Measurements from ENCODE around the gene MAP3K15.
"Not testable (repeated sequence)": the region's sequence is repeated elsewhere in the genome, so short reads cannot be mapped to it uniquely, and the experiment has no call there.

MAP3K15 gene

DNA sequence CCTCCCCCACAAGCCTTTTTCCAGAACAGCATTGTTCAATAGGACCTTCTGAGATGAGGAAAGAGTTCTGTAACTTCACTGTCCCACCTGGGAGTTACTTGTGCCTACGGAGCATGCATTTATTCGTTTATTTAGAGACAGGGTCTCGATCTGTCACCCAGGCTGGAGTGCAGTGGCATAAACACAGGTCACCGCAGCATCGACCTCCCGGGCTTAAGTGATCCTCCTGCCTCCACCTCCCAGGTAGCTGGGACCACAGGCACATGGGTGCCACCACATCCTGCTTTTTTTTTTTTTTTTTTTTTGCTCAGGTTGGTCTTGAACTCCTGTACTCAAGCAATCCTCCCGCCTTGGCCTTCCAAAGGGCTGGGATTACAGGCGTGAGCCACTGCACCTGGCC is 2.9 kb downstream of the MAP3K15 start:
- Histone ChIP-seq H4K20me1 (ENCODE audit: insufficient read depth, low read length) (no peaks in the 10 kb centered on the region), H3K4me3 (ENCODE audit: low read depth, low read length, poor library complexity, severe bottlenecking) (no peak overlapping the region), H3K9ac (ENCODE audit: low read length) (no peak overlapping the region), H3K79me2 (ENCODE audit: insufficient read depth, low read length) (no peaks in the 10 kb centered on the region), H2AFZ (ENCODE audit: low read length) (no peak overlapping the region), H3K27me3 (ENCODE audit: insufficient read depth, low read length) (no peaks in the 10 kb centered on the region), H3K36me3 (ENCODE audit: insufficient read depth, low read length) (no peaks in the 10 kb centered on the region), H3F3A (ENCODE audit: insufficient read depth, low read length) (no peaks in the 10 kb centered on the region), H3K9me3 (ENCODE audit: low read length) (no peaks in the 10 kb centered on the region), H3K4me2 (ENCODE audit: low read length) (no peak overlapping the region), H3K27ac (ENCODE audit: low read depth, low read length, poor library complexity, severe bottlenecking) (no peak overlapping the region), H3K9me2 (ENCODE audit: low read depth, low read length) (no peaks in the 10 kb centered on the region), H3K4me1 (ENCODE audit: insufficient read depth, low read length, severe bottlenecking) (no peaks in the 10 kb centered on the region)
- TF ChIP-seq, protein P1, sequence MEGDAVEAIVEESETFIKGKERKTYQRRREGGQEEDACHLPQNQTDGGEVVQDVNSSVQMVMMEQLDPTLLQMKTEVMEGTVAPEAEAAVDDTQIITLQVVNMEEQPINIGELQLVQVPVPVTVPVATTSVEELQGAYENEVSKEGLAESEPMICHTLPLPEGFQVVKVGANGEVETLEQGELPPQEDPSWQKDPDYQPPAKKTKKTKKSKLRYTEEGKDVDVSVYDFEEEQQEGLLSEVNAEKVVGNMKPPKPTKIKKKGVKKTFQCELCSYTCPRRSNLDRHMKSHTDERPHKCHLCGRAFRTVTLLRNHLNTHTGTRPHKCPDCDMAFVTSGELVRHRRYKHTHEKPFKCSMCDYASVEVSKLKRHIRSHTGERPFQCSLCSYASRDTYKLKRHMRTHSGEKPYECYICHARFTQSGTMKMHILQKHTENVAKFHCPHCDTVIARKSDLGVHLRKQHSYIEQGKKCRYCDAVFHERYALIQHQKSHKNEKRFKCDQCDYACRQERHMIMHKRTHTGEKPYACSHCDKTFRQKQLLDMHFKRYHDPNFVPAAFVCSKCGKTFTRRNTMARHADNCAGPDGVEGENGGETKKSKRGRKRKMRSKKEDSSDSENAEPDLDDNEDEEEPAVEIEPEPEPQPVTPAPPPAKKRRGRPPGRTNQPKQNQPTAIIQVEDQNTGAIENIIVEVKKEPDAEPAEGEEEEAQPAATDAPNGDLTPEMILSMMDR (IDR thresholded peaks at IDR 0.05; ENCODE audit: low read length) = no peak

- H3K9ac ChIP-seq (ENCODE audit: low read length) = not testable (repeated sequence)
These were observed 3.5 kb downstream of the MAP3K15 start for GRCh38 chrX:19511796-19512195.

GRCh38 chrX:19496711-19497110 is 18.6 kb downstream of the MAP3K15 start:
- Histone ChIP-seq H3K36me3 (ENCODE audit: insufficient read depth, low read length) (no peaks in the 10 kb centered on the region), H3K27me3 (ENCODE audit: insufficient read depth, low read length) (no peaks in the 10 kb centered on the region), H2AFZ (ENCODE audit: low read length) (no peak overlapping the region), H4K20me1 (ENCODE audit: insufficient read depth, low read length) (no peaks in the 10 kb centered on the region), H3K9ac (ENCODE audit: low read length) (no peak overlapping the region), H3F3A (ENCODE audit: insufficient read depth, low read length) (no peaks in the 10 kb centered on the region), H3K4me1 (ENCODE audit: insufficient read depth, low read length, severe bottlenecking) (no peaks in the 10 kb centered on the region), H3K27ac (ENCODE audit: low read depth, low read length, poor library complexity, severe bottlenecking) (no peak overlapping the region), H3K4me2 (ENCODE audit: low read length) (no peak overlapping the region), H3K9me2 (ENCODE audit: low read depth, low read length) (no peaks in the 10 kb centered on the region), H3K4me3 (ENCODE audit: low read depth, low read length, poor library complexity, severe bottlenecking) (no peak overlapping the region), H3K9me3 (ENCODE audit: low read length) (no peaks in the 10 kb centered on the region), H3K79me2 (ENCODE audit: insufficient read depth, low read length) (no peaks in the 10 kb centered on the region)
- TF ChIP-seq, protein P1 (IDR thresholded peaks at IDR 0.05; ENCODE audit: low read length) = no peak
- no peak for TF ChIP-seq EZH2 (IDR thresholded peaks at IDR 0.05; ENCODE audit: borderline replicate concordance, low read length)

More at GRCh38 chrX:19511796-19512195, 3.5 kb downstream of the MAP3K15 start:
- H3K4me2 ChIP-seq (ENCODE audit: low read length); H3K27me3 ChIP-seq (ENCODE audit: insufficient read depth, low read length); H3K36me3 ChIP-seq (ENCODE audit: insufficient read depth, low read length); H3K4me1 ChIP-seq (ENCODE audit: insufficient read depth, low read length, severe bottlenecking); H2AFZ ChIP-seq (ENCODE audit: low read length); H3K27ac ChIP-seq (ENCODE audit: low read depth, low read length, poor library complexity, severe bottlenecking); H3K4me3 ChIP-seq (ENCODE audit: low read depth, low read length, poor library complexity, severe bottlenecking); H3K9me2 ChIP-seq (ENCODE audit: low read depth, low read length); H3F3A ChIP-seq (ENCODE audit: insufficient read depth, low read length); H3K9me3 ChIP-seq (ENCODE audit: low read length); H4K20me1 ChIP-seq (ENCODE audit: insufficient read depth, low read length); H3K79me2 ChIP-seq (ENCODE audit: insufficient read depth, low read length): not testable (repeated sequence)

DNA sequence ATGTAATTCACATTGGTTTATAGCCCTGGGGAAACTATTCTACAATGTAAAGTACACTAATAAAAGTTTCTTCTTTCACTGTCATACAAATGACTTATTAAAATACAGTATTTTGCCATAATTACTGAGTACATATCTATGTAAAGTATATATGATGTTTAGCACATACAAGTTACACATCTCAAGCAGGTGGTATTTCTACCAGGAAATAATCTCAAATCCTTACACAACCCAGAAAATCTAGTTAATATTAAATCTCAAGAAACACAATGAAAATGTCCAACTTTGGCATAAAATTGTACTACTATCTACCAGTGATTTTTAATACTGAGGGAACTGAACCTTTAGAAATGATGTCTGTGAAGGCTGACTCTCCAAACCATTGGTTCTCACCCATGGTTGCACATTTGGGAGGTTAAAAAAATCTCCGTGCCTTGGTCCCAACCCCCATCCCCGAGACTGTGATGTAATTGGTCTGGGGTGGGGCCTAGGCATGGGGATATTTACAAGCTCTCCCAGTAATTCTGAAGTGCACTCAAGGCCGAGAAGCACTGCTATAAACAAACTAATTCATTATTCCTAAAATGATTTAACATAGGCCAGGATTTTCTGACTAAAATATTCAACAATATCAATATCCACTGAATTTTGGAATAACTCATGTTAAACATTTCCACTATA is 27.6 kb downstream of the MAP3K15 start:
- Histone ChIP-seq H2AFZ (ENCODE audit: low read length) (no peak overlapping the region), H3K9ac (ENCODE audit: low read length) (no peak overlapping the region), H3K27me3 (ENCODE audit: insufficient read depth, low read length) (no peaks in the 10 kb centered on the region), H3K79me2 (ENCODE audit: insufficient read depth, low read length) (no peaks in the 10 kb centered on the region), H3K4me3 (ENCODE audit: low read depth, low read length, poor library complexity, severe bottlenecking) (no peak overlapping the region), H3K9me3 (ENCODE audit: low read length) (no peaks in the 10 kb centered on the region), H3K4me2 (ENCODE audit: low read length) (no peak overlapping the region), H3K9me2 (ENCODE audit: low read depth, low read length) (no peaks in the 10 kb centered on the region), H4K20me1 (ENCODE audit: insufficient read depth, low read length) (no peaks in the 10 kb centered on the region), H3K27ac (ENCODE audit: low read depth, low read length, poor library complexity, severe bottlenecking) (no peak overlapping the region), H3K36me3 (ENCODE audit: insufficient read depth, low read length) (no peaks in the 10 kb centered on the region), H3F3A (ENCODE audit: insufficient read depth, low read length) (no peaks in the 10 kb centered on the region), H3K4me1 (ENCODE audit: insufficient read depth, low read length, severe bottlenecking) (no peaks in the 10 kb centered on the region)
- TF ChIP-seq, protein P1 (IDR thresholded peaks at IDR 0.05; ENCODE audit: low read length) = no peak
- TF ChIP-seq EZH2 (IDR thresholded peaks at IDR 0.05; ENCODE audit: borderline replicate concordance, low read length) = no peak

All from OCI-LY1 (cell line).